C4-2B (cell line): Measurements from ENCODE around the gene TNIP2.
"Not testable (repeated sequence)": the region's sequence is repeated elsewhere in the genome, so short reads cannot be mapped to it uniquely, and the experiment has no call there.

Experiments
- H3K27ac ChIP-seq: fragments of 450-650 bp; 2 replicates; pipeline ENCODE4 v1.5.1; 2017
- CTCF ChIP-seq: fragments of 450-650 bp; conservative IDR thresholded peaks from 2 replicates; pipeline ENCODE4 v1.5.1; 2017; ENCODE audit warnings: mild to moderate bottlenecking
- ZFX ChIP-seq: fragments of 450-650 bp; IDR thresholded peaks from 2 replicates; pipeline ENCODE4 v1.6.1; 2017

The TNIP2 gene

GRCh38 chr4:2768124-2768523 is 12.0 kb upstream of the TNIP2 start:
- no peak overlapping the region for H3K27ac ChIP-seq
- no peak for TF ChIP-seq ZFX
- TF ChIP-seq CTCF, result no peak

GRCh38 chr4:2767705-2768074 is 11.6 kb upstream of the TNIP2 start:
- H3K27ac ChIP-seq, result no peak overlapping the region
- TF ChIP-seq ZFX (no peak), CTCF (no peak)

- no peak overlapping the region for H3K27ac ChIP-seq
- TF ChIP-seq CTCF (no peak), ZFX (no peak)
These were observed 11.0 kb upstream of the TNIP2 start for GRCh38 chr4:2767046-2767704.

GRCh38 chr4:2765832-2766526 is 9.8 kb upstream of the TNIP2 start:
- TF ChIP-seq CTCF (no peak), ZFX (no peak)

GRCh38 chr4:2763511-2763967 is 7.4 kb upstream of the TNIP2 start:
- TF ChIP-seq ZFX, result no peak
- H3K27ac ChIP-seq, result no peak overlapping the region

More at GRCh38 chr4:2765832-2766526, 9.8 kb upstream of the TNIP2 start:
- no peak overlapping the region for H3K27ac ChIP-seq

GRCh38 chr4:2762486-2763370 is 6.6 kb upstream of the TNIP2 start:
- not testable (repeated sequence) for H3K27ac ChIP-seq

- TF ChIP-seq CTCF, result no peak
- no peak for TF ChIP-seq ZFX
- no peak overlapping the region for H3K27ac ChIP-seq
These were observed 5.9 kb upstream of the TNIP2 start for GRCh38 chr4:2762048-2762447.
